GM12874 (cell line): ENCODE measurements around the gene PDLIM3.

Experiments
- TF ChIP-seq, protein P1 (sequence below): IDR thresholded peaks from 2 replicates; pipeline ENCODE4 v1.5.1; 2011; ENCODE audit warnings: low read depth, mild to moderate bottlenecking, control low read depth, low read length, moderate library complexity; ENCODE audit not compliant: insufficient read depth

PDLIM3 gene

DNA sequence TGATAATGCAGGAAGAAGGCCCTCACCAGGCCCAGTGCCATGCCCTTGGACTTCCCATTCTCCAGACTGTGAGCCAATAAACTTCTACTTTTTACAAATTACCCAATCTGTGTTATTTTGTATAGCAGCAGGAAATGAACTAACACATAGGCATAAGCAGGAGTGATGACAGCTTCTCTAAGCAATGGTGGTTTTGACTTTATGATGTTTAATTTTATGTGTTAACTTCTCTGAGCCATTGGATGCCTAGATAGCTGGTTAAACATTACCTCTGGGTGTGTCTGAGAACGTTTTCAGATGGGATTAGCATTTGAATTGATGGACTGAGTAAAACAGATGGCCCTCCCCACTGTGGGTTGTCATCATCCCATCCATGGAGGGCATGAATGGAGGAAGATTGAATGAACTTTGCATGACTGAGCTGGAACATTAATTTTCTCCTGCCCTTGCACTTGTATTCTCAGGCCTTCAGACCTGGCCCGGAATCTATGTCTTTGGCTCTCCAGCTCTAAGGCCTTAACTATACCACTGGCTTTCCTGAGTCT, 13.9 kb upstream of the PDLIM3 start:
- TF ChIP-seq, protein P1, sequence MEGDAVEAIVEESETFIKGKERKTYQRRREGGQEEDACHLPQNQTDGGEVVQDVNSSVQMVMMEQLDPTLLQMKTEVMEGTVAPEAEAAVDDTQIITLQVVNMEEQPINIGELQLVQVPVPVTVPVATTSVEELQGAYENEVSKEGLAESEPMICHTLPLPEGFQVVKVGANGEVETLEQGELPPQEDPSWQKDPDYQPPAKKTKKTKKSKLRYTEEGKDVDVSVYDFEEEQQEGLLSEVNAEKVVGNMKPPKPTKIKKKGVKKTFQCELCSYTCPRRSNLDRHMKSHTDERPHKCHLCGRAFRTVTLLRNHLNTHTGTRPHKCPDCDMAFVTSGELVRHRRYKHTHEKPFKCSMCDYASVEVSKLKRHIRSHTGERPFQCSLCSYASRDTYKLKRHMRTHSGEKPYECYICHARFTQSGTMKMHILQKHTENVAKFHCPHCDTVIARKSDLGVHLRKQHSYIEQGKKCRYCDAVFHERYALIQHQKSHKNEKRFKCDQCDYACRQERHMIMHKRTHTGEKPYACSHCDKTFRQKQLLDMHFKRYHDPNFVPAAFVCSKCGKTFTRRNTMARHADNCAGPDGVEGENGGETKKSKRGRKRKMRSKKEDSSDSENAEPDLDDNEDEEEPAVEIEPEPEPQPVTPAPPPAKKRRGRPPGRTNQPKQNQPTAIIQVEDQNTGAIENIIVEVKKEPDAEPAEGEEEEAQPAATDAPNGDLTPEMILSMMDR: no peak

DNA sequence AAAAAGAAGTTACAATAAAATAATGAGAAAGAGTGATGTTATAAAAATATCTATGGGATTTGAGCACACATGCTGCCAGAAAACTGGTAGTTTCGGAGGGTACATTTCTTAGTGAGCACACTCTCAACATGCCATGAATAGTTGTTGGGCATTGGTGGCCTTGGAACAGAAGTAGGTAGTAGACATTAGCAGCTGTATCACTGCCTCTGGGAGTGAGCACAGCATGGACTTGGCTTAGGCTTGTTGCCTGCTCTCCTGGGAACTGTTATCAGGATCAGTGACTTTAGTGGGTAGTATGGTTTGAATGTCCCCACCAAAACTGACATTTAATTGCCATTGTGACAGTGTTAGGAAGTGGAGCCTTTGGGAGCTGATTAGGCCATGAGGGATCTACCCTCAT, 13.3 kb upstream of the PDLIM3 start:
- TF ChIP-seq, protein P1: no peak

DNA sequence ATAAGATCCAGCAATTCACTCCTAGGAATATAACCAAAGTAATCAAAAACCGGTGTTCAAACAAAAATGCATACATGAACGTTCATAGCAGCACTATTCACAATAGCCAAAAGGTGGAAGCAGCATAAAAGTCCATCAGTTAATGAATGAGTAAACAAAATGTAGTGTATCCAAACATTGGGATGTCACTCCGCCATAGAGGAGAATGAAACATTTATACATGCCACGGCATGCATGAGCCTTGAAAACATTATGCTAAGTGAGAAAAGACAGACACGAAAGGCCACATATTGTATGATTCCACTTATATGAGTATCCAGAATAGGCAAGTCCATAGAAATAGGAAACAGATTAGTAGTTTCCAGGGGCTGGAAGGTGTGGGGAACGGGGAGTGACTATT, 11.0 kb upstream of the PDLIM3 start:
- TF ChIP-seq, protein P1: no peak

DNA sequence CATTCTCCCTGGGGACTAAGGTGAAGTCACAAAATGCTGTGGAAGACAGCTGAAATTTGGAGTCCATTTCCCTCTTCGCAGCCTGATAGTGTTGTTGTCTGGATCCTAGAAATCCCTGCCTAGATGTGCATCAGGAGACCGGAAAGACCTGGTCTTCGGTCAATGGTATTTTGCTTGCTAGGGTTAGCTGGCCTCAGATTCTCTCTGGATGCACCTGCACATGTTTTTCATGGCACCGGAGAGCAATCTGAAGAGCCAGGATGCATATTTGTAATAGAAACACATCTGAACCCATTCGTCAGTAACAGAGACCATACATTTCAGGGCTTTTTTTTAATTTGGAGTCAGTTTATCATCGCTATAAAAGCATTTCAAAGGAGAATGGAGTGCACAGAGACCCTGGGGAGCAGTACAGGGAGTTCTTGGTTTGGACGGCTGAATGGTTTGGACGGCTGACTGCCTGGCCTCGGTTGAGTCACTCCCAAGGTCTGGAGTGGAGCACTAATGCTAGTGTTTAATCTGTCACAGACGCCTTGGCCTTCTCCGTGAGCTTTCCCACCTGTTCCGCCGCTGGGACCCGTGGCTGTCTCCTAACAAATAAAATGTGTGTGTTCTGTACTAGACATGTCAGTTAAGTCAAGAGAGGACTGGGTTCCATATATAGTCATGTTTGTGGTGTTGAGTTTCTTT, 7.5 kb upstream of the PDLIM3 start:
- TF ChIP-seq, protein P1: no peak

DNA sequence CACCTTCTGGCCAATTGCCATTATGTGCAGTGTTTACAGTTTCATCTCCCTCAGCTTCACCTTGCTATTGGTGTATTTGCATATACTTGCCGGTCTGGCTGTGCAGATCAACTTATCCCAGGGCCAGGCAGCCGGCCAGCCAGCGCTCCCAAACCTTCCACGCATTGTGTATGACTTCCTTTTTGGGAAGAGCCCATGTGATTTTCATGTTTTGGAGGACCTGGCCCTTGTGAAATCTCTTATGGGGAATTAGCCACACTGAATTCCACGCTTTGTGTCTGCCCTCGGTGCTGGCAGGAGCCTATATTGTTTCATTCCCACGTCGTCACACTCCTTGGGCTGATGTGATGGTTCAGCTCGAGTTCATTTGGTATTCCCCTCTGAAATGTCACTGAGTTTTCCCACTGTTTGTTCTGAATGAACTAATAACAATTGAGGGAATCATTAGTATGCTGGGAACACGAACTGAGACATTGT, 6.0 kb upstream of the PDLIM3 start:
- TF ChIP-seq, protein P1: no peak

DNA sequence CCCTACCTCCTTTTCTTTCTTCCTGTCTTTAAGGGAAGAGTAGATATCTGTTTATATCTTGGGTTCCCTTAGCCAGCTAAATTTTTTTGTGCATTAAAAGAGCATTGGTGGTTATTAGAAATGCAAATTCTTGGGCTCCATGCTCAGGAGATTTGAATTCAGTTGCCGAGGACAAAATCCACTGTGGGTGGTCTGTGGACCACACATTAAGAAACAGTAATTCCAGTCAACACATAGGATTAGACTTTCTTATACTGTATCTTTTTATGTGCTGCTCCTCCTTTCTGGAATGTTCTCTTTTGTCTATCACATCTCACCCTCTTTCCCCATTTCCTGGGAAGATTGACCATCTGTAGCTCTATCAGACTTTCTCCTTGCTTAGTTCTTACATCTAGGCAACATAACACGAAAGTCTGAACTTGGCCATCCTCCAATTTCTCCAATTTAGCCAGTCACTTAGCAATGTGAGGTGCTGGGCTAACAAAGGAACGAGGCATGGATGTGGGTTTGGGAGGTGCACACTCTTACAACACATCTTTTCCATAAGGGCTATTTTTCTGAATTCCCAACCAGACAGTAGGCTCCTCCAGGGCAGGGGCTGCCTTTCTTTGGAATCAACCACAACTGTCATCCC, 5.3 kb upstream of the PDLIM3 start:
- TF ChIP-seq, protein P1: no peak

DNA sequence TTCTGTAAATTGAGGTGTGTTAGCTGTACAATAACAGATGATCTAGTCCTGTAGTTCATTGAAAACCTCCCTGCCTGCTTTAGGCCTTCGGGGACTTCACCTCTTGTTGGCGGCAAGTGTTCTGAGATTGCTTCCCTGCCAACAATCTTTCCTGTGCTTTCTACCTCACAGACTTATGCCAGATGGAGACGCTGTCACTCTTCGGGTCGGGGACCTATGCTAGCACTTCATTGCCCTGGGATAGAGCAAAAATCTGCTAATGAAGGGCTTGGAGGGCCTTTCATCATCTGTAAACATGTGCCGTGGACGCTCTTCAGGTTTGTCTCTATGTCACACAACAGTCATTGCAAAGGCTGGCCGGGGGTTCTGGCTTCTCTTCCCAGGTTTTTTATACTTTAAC, 4.7 kb upstream of the PDLIM3 start:
- TF ChIP-seq, protein P1: no peak
